Loucy (cell line): ENCODE data around the gene PDGFA.

Experiments used
- H2AFZ ChIP-seq: fragments of 200-600 bp; sonication (generic); 2 replicates; pipeline ENCODE4 v1.6.0; 2016; ENCODE audit warnings: antibody characterized with exemption, mild to moderate bottlenecking, low read length, moderate library complexity
- H3F3A ChIP-seq: fragments of 200-600 bp; 2 replicates; pipeline ENCODE4 v1.6.0; 2016; ENCODE audit warnings: antibody characterized with exemption, low read depth, mild to moderate bottlenecking
- H3K27me3 ChIP-seq: fragments of 200-600 bp; sonication (generic); 2 replicates; pipeline ENCODE4 v1.6.1; 2014; ENCODE audit warnings: low read length, mild to moderate bottlenecking; ENCODE audit not compliant: insufficient read depth, poor library complexity, severe bottlenecking
- H3K36me3 ChIP-seq: fragments of 200-600 bp; sonication (generic); 2 replicates; pipeline ENCODE4 v1.6.1; 2016; ENCODE audit warnings: low read length; ENCODE audit not compliant: insufficient read depth
- H3K4me1 ChIP-seq: fragments of 200-600 bp; sonication (generic); 2 replicates; pipeline ENCODE4 v1.5.1; 2014; ENCODE audit warnings: low read length, mild to moderate bottlenecking; ENCODE audit not compliant: insufficient read depth, poor library complexity, severe bottlenecking
- H3K4me2 ChIP-seq: fragments of 200-600 bp; sonication (generic); 2 replicates; pipeline ENCODE4 v1.6.0; 2014; ENCODE audit warnings: antibody characterized with exemption, low read length, low read depth, mild to moderate bottlenecking; ENCODE audit not compliant: poor library complexity, severe bottlenecking
- H3K4me3 ChIP-seq: fragments of 200-600 bp; sonication (generic); 2 replicates; pipeline ENCODE4 v1.5.1; 2014; ENCODE audit warnings: low read length, mild to moderate bottlenecking, mixed read lengths; ENCODE audit not compliant: poor library complexity, severe bottlenecking
- H3K79me2 ChIP-seq: fragments of 200-600 bp; sonication (generic); 2 replicates; pipeline ENCODE4 v1.6.1; 2014; ENCODE audit warnings: low read length; ENCODE audit not compliant: insufficient read depth
- H3K9ac ChIP-seq: fragments of 200-600 bp; sonication (generic); 2 replicates; pipeline ENCODE4 v1.6.0; 2014; ENCODE audit warnings: mild to moderate bottlenecking, low read depth, low read length, moderate library complexity; ENCODE audit not compliant: poor library complexity, severe bottlenecking
- H3K9me2 ChIP-seq: fragments of 200-600 bp; sonication (generic); replicated peaks from 2 replicates; pipeline ENCODE4 v1.6.1; 2016; ENCODE audit warnings: low read depth, low read length, mixed read lengths
- H3K9me3 ChIP-seq: fragments of 200-600 bp; sonication (generic); 2 replicates; pipeline ENCODE4 v1.6.1; 2014; ENCODE audit warnings: mild to moderate bottlenecking, antibody characterized with exemption, low read length, low read depth; ENCODE audit not compliant: insufficient read depth
- H4K20me1 ChIP-seq: fragments of 200-600 bp; sonication (generic); 2 replicates; pipeline ENCODE4 v1.6.0; 2014; ENCODE audit warnings: antibody characterized with exemption, low read length, mild to moderate bottlenecking; ENCODE audit not compliant: insufficient read depth, poor library complexity, severe bottlenecking
- EZH2phosphoT487 ChIP-seq: fragments of 200-600 bp; IDR thresholded peaks from 2 replicates; pipeline ENCODE4 v1.6.1; 2018; ENCODE audit warnings: antibody characterized with exemption, mild to moderate bottlenecking, moderate library complexity, borderline replicate concordance
- TF ChIP-seq, protein P1 (sequence below): fragments of 200-600 bp; sonication (generic); conservative IDR thresholded peaks from 2 replicates; pipeline ENCODE4 v1.5.1; 2014; ENCODE audit warnings: mild to moderate bottlenecking, antibody characterized with exemption, low read length

Gene PDGFA

GRCh38 chr7:500521-501420, 18.9 kb downstream of the PDGFA start:
- Histone ChIP-seq H3K9ac (no peak overlapping the region), H3K4me1 (no peaks in the 10 kb centered on the region), H3K9me2 (no peaks in the 10 kb centered on the region), H3K79me2 (no peaks in the 10 kb centered on the region), H3K4me3 (no peak overlapping the region), H2AFZ (no peak overlapping the region), H4K20me1 (no peaks in the 10 kb centered on the region), H3F3A (no peaks in the 10 kb centered on the region), H3K9me3 (no peaks in the 10 kb centered on the region), H3K4me2 (no peak overlapping the region), H3K36me3 (no peaks in the 10 kb centered on the region), H3K27me3 (no peaks in the 10 kb centered on the region)
- TF ChIP-seq, protein P1, sequence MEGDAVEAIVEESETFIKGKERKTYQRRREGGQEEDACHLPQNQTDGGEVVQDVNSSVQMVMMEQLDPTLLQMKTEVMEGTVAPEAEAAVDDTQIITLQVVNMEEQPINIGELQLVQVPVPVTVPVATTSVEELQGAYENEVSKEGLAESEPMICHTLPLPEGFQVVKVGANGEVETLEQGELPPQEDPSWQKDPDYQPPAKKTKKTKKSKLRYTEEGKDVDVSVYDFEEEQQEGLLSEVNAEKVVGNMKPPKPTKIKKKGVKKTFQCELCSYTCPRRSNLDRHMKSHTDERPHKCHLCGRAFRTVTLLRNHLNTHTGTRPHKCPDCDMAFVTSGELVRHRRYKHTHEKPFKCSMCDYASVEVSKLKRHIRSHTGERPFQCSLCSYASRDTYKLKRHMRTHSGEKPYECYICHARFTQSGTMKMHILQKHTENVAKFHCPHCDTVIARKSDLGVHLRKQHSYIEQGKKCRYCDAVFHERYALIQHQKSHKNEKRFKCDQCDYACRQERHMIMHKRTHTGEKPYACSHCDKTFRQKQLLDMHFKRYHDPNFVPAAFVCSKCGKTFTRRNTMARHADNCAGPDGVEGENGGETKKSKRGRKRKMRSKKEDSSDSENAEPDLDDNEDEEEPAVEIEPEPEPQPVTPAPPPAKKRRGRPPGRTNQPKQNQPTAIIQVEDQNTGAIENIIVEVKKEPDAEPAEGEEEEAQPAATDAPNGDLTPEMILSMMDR: no peak
- no peak for TF ChIP-seq EZH2phosphoT487

GRCh38 chr7:499853-500485, 19.7 kb downstream of the PDGFA start:
- H3K9me3 ChIP-seq: no peaks in the 10 kb centered on the region
- H4K20me1 ChIP-seq: no peaks in the 10 kb centered on the region
- no peaks in the 10 kb centered on the region for H3K9me2 ChIP-seq
- H3K4me1 ChIP-seq: no peaks in the 10 kb centered on the region
- no peaks in the 10 kb centered on the region for H3K36me3 ChIP-seq
- no peak overlapping the region for H3K4me2 ChIP-seq
- H3K79me2 ChIP-seq: no peaks in the 10 kb centered on the region
- H2AFZ ChIP-seq: no peak overlapping the region
- H3F3A ChIP-seq: no peaks in the 10 kb centered on the region
- no peak for TF ChIP-seq EZH2phosphoT487
- TF ChIP-seq, protein P1: no peak
- H3K27me3 ChIP-seq: no peaks in the 10 kb centered on the region
- H3K9ac ChIP-seq: no peak overlapping the region
- no peak overlapping the region for H3K4me3 ChIP-seq

DNA sequence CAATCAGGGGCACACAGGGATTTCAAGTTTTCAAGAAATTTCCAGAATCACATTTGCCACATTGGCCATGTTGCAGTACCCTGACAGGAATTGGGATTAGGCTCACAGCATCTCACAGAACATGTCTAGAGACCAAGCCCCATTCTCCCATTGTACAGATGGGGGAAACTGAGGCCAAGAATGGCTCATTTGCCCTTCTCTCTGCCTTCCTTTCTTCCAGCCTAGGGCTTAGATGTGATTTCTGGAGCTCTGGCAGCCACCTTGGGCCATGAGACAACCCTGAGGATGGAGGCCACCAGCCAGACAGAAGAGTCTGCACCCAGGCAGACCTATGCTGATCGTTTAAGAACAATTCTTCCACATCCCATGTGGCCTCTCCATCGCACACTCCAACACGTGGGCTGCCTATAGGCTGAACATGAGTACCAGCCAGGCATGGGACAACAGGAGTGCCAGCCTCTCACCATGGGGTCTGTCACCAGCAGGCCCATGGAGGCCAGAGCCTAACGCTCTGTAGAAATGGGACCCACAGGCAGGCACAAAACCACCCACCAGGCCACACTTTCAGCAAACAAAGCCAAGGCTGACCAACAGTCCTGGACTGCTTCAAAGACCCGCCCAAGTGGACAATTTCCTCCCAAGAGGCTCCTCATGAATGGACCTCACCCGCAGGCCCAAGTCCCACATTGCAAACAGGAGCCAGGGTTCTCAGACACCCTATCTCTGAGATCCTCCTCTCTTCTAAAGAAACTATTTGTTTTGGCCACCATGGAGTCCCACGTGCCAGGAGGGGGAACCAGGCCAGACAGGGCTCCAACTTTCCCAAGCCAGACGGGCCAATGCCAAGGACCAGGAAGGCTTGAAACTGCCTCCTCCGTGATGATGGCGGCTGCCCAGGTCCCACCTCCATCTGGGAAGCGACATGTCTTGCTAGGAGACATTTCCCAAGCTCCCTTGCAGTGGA, 20.7 kb downstream of the PDGFA start:
- Histone ChIP-seq H2AFZ (no peak overlapping the region), H3K36me3 (no peaks in the 10 kb centered on the region), H3K27me3 (no peaks in the 10 kb centered on the region), H3K4me3 (no peak overlapping the region), H3K79me2 (no peaks in the 10 kb centered on the region), H3F3A (no peaks in the 10 kb centered on the region), H3K4me1 (no peaks in the 10 kb centered on the region), H3K9ac (no peak overlapping the region), H4K20me1 (no peaks in the 10 kb centered on the region), H3K9me2 (no peaks in the 10 kb centered on the region), H3K4me2 (no peak overlapping the region), H3K9me3 (no peaks in the 10 kb centered on the region)
- TF ChIP-seq, protein P1: no peak
- TF ChIP-seq EZH2phosphoT487: no peak
